ENCODE measurements around the gene ENGASE. TPM values are rescaled to one million over a fixed set of nuclear protein-coding genes. Genes with fewer than 3 reads are reported as not detected.

ENGASE gene
- polyA plus RNA-seq, 1 of the 3 experiments (the other 2 are of a cell fraction), result 30.1 TPM

GRCh38 chr17:79044462-79044861, 30.2 kb upstream of the ENGASE start:
- Histone ChIP-seq H3K4me1 (ENCODE audit: control insufficient read depth in 1 of 2, insufficient read depth in 2 of 2, low read depth in 1 of 2, low read length in 1 of 2) (peaks cover 0 to 23% of the 10 kb centered on the region in 2 experiments; a peak in 2 of 4 replicates), H3K27me3 (ENCODE audit: insufficient read depth) (no peaks in the 10 kb centered on the region), H3K9me3 (no peaks in the 10 kb centered on the region), H3K79me2 (ENCODE audit: insufficient read depth) (no peaks in the 10 kb centered on the region), H3K4me3 (ENCODE audit: low read depth in 2 of 2, low read length in 1 of 2) (no peak overlapping the region), H3K36me3 (replicated peaks in 1 of 2; ENCODE audit: control insufficient read depth in 1 of 2, insufficient read depth in 2 of 2, low read length in 1 of 2) (no peaks in the 10 kb centered on the region), H3K9ac (no peak overlapping the region), H3F3A (replicated peaks; ENCODE audit: insufficient read depth) (peaks cover 16% of the 10 kb centered on the region), H3K4me2 (no peak overlapping the region), H3K27ac (ENCODE audit: low read depth in 2 of 2, low read length in 1 of 2) (no peak overlapping the region), H4K20me1 (ENCODE audit: insufficient read depth) (no peaks in the 10 kb centered on the region), H3K9me2 (no peaks in the 10 kb centered on the region), H2AFZ (ENCODE audit: low read depth) (no peak overlapping the region)
- DNase-seq, result no peak
- WGBS (ENCODE audit: low lambda C conversion rate), result 82% methylated on average over 11 of the region's 11 CpGs
- ChIA-PET CTCF (interaction anchor here (0.8 to 25.7 kb wide), 24 partner anchors 9 to 359 kb away, joined by 3 to 529 read pairs (median 10); partner anchors contain the start of gene C1QTNF1), POLR2A (interaction anchor here (0.5 kb wide), 1 partner anchor 16 kb away, joined by 7 read pairs; no protein-coding TSS in a partner anchor)
- TF ChIP-seq, protein P1, sequence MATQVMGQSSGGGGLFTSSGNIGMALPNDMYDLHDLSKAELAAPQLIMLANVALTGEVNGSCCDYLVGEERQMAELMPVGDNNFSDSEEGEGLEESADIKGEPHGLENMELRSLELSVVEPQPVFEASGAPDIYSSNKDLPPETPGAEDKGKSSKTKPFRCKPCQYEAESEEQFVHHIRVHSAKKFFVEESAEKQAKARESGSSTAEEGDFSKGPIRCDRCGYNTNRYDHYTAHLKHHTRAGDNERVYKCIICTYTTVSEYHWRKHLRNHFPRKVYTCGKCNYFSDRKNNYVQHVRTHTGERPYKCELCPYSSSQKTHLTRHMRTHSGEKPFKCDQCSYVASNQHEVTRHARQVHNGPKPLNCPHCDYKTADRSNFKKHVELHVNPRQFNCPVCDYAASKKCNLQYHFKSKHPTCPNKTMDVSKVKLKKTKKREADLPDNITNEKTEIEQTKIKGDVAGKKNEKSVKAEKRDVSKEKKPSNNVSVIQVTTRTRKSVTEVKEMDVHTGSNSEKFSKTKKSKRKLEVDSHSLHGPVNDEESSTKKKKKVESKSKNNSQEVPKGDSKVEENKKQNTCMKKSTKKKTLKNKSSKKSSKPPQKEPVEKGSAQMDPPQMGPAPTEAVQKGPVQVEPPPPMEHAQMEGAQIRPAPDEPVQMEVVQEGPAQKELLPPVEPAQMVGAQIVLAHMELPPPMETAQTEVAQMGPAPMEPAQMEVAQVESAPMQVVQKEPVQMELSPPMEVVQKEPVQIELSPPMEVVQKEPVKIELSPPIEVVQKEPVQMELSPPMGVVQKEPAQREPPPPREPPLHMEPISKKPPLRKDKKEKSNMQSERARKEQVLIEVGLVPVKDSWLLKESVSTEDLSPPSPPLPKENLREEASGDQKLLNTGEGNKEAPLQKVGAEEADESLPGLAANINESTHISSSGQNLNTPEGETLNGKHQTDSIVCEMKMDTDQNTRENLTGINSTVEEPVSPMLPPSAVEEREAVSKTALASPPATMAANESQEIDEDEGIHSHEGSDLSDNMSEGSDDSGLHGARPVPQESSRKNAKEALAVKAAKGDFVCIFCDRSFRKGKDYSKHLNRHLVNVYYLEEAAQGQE (IDR thresholded peaks at IDR 0.05; ENCODE audit: low read depth, low read length), result no peak
- no peak for TF ChIP-seq PBX3 (IDR thresholded peaks at IDR 0.05)
- no peak for TF ChIP-seq EP300 (IDR thresholded peaks at IDR 0.05; ENCODE audit: borderline replicate concordance in 1 of 2, low read depth in 1 of 2, low read length in 1 of 2)
- no peak for TF ChIP-seq RFX5 (IDR thresholded peaks at IDR 0.05; ENCODE audit: low read length)
- TF ChIP-seq, protein P2, sequence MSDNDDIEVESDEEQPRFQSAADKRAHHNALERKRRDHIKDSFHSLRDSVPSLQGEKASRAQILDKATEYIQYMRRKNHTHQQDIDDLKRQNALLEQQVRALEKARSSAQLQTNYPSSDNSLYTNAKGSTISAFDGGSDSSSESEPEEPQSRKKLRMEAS (IDR thresholded peaks at IDR 0.05; ENCODE audit: low read depth), result no peak

DNA sequence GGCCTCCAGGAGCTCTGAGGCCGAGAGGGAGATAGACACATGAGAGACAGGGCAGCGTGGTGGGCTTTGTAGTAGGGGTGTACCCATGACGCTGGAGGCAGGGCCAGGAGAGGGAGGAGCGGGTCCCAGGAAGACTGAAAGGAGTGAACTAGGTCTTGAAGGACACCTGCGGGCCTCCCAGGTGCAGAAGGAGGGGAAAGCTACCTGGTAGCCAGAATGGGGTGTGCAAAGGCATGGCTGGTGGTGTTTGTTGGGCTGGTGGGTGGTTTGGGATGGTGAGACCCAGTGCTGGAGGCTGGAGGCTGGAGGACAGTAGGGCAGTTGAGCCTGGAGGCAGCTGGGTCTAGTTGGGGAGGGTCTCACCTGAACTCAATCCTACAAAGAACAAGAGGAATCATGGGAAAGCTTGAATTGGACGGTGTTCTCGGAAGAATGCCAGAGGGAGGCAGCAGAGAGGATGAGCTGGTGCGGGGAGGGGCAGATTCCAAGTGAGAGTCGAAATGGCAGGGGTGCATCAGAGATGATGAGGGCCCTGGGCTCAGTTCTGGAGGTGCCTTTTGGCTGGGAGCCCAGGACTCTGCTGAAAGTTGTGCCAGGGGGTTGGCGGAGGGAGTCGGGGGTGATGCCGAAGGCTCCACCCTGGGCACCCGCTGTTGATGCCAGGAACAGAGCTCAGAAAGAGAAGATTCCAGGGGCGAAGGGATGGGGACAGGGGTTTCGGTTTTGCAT, 29.5 kb upstream of the ENGASE start:
- no peaks in the 10 kb centered on the region for H3K36me3 ChIP-seq (replicated peaks in 1 of 2; ENCODE audit: control insufficient read depth in 1 of 2, insufficient read depth in 2 of 2, low read length in 1 of 2)
- no peaks in the 10 kb centered on the region for H4K20me1 ChIP-seq (ENCODE audit: insufficient read depth)
- DNase-seq, result no peak
- WGBS (ENCODE audit: low lambda C conversion rate), result 64% methylated on average over 15 of the region's 15 CpGs
- ChIA-PET POLR2A (interaction anchor here (0.5 to 1.5 kb wide), 3 partner anchors 16 to 23 kb away, joined by 4 to 11 read pairs (median 7); no protein-coding TSS in a partner anchor), CTCF (interaction anchor here (0.7 to 25.7 kb wide), 65 partner anchors 9 to 676 kb away, joined by 3 to 529 read pairs (median 6); partner anchors contain the start of genes C1QTNF1, ENGASE and LGALS3BP)
- peaks cover 0 to 23% of the 10 kb centered on the region in 2 experiments; a peak in 2 of 4 replicates for H3K4me1 ChIP-seq (ENCODE audit: control insufficient read depth in 1 of 2, insufficient read depth in 2 of 2, low read depth in 1 of 2, low read length in 1 of 2)
- no peaks in the 10 kb centered on the region for H3K9me3 ChIP-seq
- H3K27ac ChIP-seq (ENCODE audit: low read depth in 2 of 2, low read length in 1 of 2), result no peak overlapping the region
- no peak overlapping the region for H2AFZ ChIP-seq (ENCODE audit: low read depth)
- H3K79me2 ChIP-seq (ENCODE audit: insufficient read depth), result no peaks in the 10 kb centered on the region
- H3F3A ChIP-seq (replicated peaks; ENCODE audit: insufficient read depth), result peaks cover 16% of the 10 kb centered on the region
- no peak overlapping the region for H3K4me2 ChIP-seq
- no peaks in the 10 kb centered on the region for H3K27me3 ChIP-seq (ENCODE audit: insufficient read depth)
- no peak overlapping the region for H3K4me3 ChIP-seq (ENCODE audit: low read depth in 2 of 2, low read length in 1 of 2)
- H3K9ac ChIP-seq, result no peak overlapping the region
- no peaks in the 10 kb centered on the region for H3K9me2 ChIP-seq
- TF ChIP-seq USF1 (IDR thresholded peaks at IDR 0.05; ENCODE audit: borderline replicate concordance, low read depth) (no peak), TAF1 (IDR thresholded peaks at IDR 0.05; ENCODE audit: borderline replicate concordance, low read depth, low read length) (no peak), EZH2phosphoT487 (IDR thresholded peaks at IDR 0.05; ENCODE audit: borderline replicate concordance, low read depth) (no peak), TCF12 (IDR thresholded peaks at IDR 0.05) (no peak), CHD2 (IDR thresholded peaks at IDR 0.05; ENCODE audit: low read length, partially characterized antibody) (no peak), GABPA (IDR thresholded peaks at IDR 0.05; ENCODE audit: low read depth) (no peak), FOSL2 (IDR thresholded peaks at IDR 0.05; ENCODE audit: borderline replicate concordance, low read depth) (no peak)
- TF ChIP-seq, protein P1 (IDR thresholded peaks at IDR 0.05; ENCODE audit: low read depth, low read length), result no peak
- TF ChIP-seq, protein P3, sequence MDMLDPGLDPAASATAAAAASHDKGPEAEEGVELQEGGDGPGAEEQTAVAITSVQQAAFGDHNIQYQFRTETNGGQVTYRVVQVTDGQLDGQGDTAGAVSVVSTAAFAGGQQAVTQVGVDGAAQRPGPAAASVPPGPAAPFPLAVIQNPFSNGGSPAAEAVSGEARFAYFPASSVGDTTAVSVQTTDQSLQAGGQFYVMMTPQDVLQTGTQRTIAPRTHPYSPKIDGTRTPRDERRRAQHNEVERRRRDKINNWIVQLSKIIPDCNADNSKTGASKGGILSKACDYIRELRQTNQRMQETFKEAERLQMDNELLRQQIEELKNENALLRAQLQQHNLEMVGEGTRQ (IDR thresholded peaks at IDR 0.05; ENCODE audit: borderline replicate concordance, low read depth, low read length), result no peak
